HepG2 (cell line): Measurements from ENCODE around the gene TEKT5. TPM values are rescaled to one million over a fixed set of nuclear protein-coding genes. Genes with fewer than 3 reads are reported as not detected.
A peak's percentile ranks its signal among the peaks of the same experiment; 100 is the strongest.

Source experiments
- ATAD3A ChIP-seq: sonication (generic); formaldehyde crosslinking; IDR thresholded peaks from 2 replicates; pipeline ENCODE4 v1.4.0; 2020; ENCODE audit warnings: missing genetic modification reagents
- GLI4 ChIP-seq: sonication (generic); formaldehyde crosslinking; IDR thresholded peaks from 2 replicates; pipeline ENCODE4 v1.5.1; 2020; ENCODE audit warnings: missing genetic modification reagents, mild to moderate bottlenecking, moderate library complexity, borderline replicate concordance
- NFIC ChIP-seq: IDR thresholded peaks from 2 replicates; pipeline ENCODE4 v1.6.1; 2012; ENCODE audit warnings: mild to moderate bottlenecking, low read length, inconsistent platforms
- NRL ChIP-seq: sonication (generic); formaldehyde crosslinking; IDR thresholded peaks from 2 replicates; pipeline ENCODE4 v1.5.0; 2020; ENCODE audit warnings: missing genetic modification reagents, mild to moderate bottlenecking, moderate library complexity, borderline replicate concordance
- PHB2 ChIP-seq: fragments of 450-650 bp; IDR thresholded peaks from 2 replicates; pipeline ENCODE4 v1.6.1; 2018; ENCODE audit not compliant: partially characterized antibody
- RBFOX2 ChIP-seq: fragments of 200-400 bp; formaldehyde crosslinking; IDR thresholded peaks from 2 replicates; pipeline ENCODE4 v1.6.1; 2017; ENCODE audit warnings: low read depth, mild to moderate bottlenecking, low read length
- RCOR2 ChIP-seq: IDR thresholded peaks from 2 replicates; pipeline ENCODE4 v1.6.1; 2016; ENCODE audit warnings: missing biosample characterization, missing genetic modification reagents
- SAFB2 ChIP-seq: sonication (generic); formaldehyde crosslinking; IDR thresholded peaks from 2 replicates; pipeline ENCODE4 v1.5.1; 2020; ENCODE audit warnings: missing genetic modification reagents, low read depth, mild to moderate bottlenecking, borderline replicate concordance
- TSC22D2 ChIP-seq: sonication (generic); formaldehyde crosslinking; IDR thresholded peaks from 2 replicates; pipeline ENCODE4 v1.5.1; 2020; ENCODE audit warnings: missing genetic modification reagents, mild to moderate bottlenecking, borderline replicate concordance
- ZBTB7A ChIP-seq: sonication (generic); formaldehyde crosslinking; IDR thresholded peaks from 2 replicates; pipeline ENCODE4 v1.8.0; 2022; ENCODE audit warnings: mild to moderate bottlenecking, missing genetic modification reagents
- ZKSCAN8 ChIP-seq: IDR thresholded peaks from 2 replicates; pipeline ENCODE4 v1.6.1; 2016; ENCODE audit warnings: borderline replicate concordance, missing genetic modification reagents, missing compliant biosample characterization
- ZNF34 ChIP-seq: sonication (generic); formaldehyde crosslinking; IDR thresholded peaks from 2 replicates; pipeline ENCODE4 v1.4.0; 2020; ENCODE audit warnings: mild to moderate bottlenecking, missing genetic modification reagents, borderline replicate concordance
- ZNF543 ChIP-seq: sonication (generic); formaldehyde crosslinking; IDR thresholded peaks from 2 replicates; pipeline ENCODE4 v1.4.0; 2020; ENCODE audit warnings: mild to moderate bottlenecking, missing genetic modification reagents
- ZNF768 ChIP-seq: sonication (generic); formaldehyde crosslinking; IDR thresholded peaks from 2 replicates; pipeline ENCODE4 v1.4.0; 2020; ENCODE audit warnings: missing genetic modification reagents
- ZSCAN31 ChIP-seq: sonication (generic); formaldehyde crosslinking; IDR thresholded peaks from 2 replicates; pipeline ENCODE4 v1.5.0; 2020; ENCODE audit warnings: low read depth, mild to moderate bottlenecking, missing genetic modification reagents
- polyA plus RNA-seq, 8 experiments: library from polyadenylated mRNA; depleted of rRNA in 3 of 8; stranded (reverse) in 7 of 8; unstranded in 1 of 8; fragments of >200 nt; fragmentation: Illumina TruSeq in 4 of 8; extraction: Trizol in 4 of 8; gene quantifications; 2 replicates each; pipeline versions ENCODE4 v1.2.1 to v1.2.3, GENCODE V29; 2011 to 2016; ENCODE audit warnings: low read depth in 4 of 8, missing spikeins in 1 of 8, mixed read lengths in 1 of 8; ENCODE audit not compliant: insufficient read depth in 1 of 8
- total RNA-seq, 5 experiments: library from RNA; depleted of rRNA; stranded (reverse); fragments of >200 nt; fragmentation: Illumina TruSeq; extraction: Trizol; gene quantifications; 2 replicates each; pipeline ENCODE4 v1.2.3, GENCODE V29; 2016; ENCODE audit warnings: low read depth in 1 of 5
- TF ChIP-seq, protein P1 (sequence below): IDR thresholded peaks from 2 replicates; pipeline ENCODE4 v1.6.1; 2012; ENCODE audit warnings: inconsistent platforms
- TF ChIP-seq, protein P2 (sequence below): sonication (generic); formaldehyde crosslinking; IDR thresholded peaks from 2 replicates; pipeline ENCODE4 v1.4.0; 2020; ENCODE audit warnings: missing genetic modification reagents
- TF ChIP-seq, protein P3 (sequence below): sonication (generic); formaldehyde crosslinking; IDR thresholded peaks from 2 replicates; pipeline ENCODE4 v1.4.0; 2020; ENCODE audit warnings: missing genetic modification reagents
- TF ChIP-seq, protein P4 (sequence below): sonication (generic); formaldehyde crosslinking; IDR thresholded peaks from 2 replicates; pipeline ENCODE4 v1.5.1; 2020; ENCODE audit warnings: missing genetic modification reagents, mild to moderate bottlenecking, borderline replicate concordance
- TF ChIP-seq, protein P5 (sequence below): sonication (generic); formaldehyde crosslinking; conservative IDR thresholded peaks from 2 replicates; pipeline ENCODE4 v1.8.0; 2022; ENCODE audit warnings: mild to moderate bottlenecking, moderate library complexity, missing genetic modification reagents

TEKT5 gene
- total and polyA plus RNA-seq, 2 of the 13 experiments (the other 11 are each of a cell fraction or from before 2014, with no cell fraction given), result 0.16 TPM; not detected in 1

DNA sequence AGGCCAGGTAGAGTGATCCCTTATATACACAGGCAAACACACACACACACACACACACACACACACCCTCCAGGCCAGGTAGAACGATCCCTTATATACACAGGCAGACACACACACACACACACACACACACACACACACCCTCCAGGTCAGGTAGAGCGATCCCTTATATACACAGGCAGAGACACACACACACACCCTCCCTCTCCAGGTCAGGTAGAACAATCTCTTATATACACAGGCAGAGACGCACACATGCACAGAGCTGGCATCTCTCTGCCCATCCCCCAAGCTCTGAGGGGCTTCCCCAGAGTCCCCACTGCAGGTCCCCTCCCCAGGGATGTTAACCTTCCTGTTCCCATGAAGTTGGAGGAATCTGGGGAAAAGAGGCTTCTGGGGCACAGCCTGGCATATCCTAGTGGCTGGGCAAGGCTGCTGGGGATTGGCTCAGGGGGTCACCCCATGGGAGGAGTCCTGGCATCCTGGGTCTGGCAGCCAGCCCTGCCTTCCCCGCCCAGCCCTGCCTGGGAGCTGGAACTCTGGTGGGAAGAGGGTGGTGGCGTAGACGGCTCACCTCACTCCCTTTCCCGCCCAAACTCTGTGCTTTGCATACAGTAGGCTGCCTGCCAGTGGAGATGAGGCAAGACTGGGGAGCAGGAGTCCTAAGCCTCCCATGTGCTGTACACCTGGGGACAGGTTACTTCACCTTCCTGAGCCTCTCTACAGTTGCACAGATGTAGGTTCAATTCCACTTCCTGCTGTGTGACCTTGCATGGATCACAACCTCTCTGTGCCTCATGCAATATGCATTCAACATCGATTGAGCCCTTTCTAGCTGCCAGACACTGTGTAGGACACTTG, 41.8 kb downstream of the TEKT5 start (continued):
- TF ChIP-seq, protein P1, sequence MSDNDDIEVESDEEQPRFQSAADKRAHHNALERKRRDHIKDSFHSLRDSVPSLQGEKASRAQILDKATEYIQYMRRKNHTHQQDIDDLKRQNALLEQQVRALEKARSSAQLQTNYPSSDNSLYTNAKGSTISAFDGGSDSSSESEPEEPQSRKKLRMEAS, result peak; percentile 66; the same call in 1 of the 2 replicates
- TF ChIP-seq SAFB2 (CRISPR knock-in tag), result no peak
- TF ChIP-seq, protein P2, sequence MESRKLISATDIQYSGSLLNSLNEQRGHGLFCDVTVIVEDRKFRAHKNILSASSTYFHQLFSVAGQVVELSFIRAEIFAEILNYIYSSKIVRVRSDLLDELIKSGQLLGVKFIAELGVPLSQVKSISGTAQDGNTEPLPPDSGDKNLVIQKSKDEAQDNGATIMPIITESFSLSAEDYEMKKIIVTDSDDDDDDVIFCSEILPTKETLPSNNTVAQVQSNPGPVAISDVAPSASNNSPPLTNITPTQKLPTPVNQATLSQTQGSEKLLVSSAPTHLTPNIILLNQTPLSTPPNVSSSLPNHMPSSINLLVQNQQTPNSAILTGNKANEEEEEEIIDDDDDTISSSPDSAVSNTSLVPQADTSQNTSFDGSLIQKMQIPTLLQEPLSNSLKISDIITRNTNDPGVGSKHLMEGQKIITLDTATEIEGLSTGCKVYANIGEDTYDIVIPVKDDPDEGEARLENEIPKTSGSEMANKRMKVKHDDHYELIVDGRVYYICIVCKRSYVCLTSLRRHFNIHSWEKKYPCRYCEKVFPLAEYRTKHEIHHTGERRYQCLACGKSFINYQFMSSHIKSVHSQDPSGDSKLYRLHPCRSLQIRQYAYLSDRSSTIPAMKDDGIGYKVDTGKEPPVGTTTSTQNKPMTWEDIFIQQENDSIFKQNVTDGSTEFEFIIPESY (CRISPR knock-in tag), result peak; percentile 49
- TF ChIP-seq, protein P3, sequence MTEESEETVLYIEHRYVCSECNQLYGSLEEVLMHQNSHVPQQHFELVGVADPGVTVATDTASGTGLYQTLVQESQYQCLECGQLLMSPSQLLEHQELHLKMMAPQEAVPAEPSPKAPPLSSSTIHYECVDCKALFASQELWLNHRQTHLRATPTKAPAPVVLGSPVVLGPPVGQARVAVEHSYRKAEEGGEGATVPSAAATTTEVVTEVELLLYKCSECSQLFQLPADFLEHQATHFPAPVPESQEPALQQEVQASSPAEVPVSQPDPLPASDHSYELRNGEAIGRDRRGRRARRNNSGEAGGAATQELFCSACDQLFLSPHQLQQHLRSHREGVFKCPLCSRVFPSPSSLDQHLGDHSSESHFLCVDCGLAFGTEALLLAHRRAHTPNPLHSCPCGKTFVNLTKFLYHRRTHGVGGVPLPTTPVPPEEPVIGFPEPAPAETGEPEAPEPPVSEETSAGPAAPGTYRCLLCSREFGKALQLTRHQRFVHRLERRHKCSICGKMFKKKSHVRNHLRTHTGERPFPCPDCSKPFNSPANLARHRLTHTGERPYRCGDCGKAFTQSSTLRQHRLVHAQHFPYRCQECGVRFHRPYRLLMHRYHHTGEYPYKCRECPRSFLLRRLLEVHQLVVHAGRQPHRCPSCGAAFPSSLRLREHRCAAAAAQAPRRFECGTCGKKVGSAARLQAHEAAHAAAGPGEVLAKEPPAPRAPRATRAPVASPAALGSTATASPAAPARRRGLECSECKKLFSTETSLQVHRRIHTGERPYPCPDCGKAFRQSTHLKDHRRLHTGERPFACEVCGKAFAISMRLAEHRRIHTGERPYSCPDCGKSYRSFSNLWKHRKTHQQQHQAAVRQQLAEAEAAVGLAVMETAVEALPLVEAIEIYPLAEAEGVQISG (CRISPR knock-in tag), result peak; percentile 39; the same call in 1 of the 2 replicates
- 0 out of 2 replicates have a peak, but pooled peaks have one; percentile 9 for TF ChIP-seq ZNF34 (CRISPR knock-in tag)
- no peak for TF ChIP-seq NFIC
- 0 out of 2 replicates have a peak, but pooled peaks have one; percentile 7 for TF ChIP-seq ZBTB7A
- TF ChIP-seq NRL (CRISPR knock-in tag), result peak; percentile 81
- TF ChIP-seq RBFOX2, result no peak
- 0 out of 2 replicates have a peak, but pooled peaks have one; percentile 54 for TF ChIP-seq GLI4 (CRISPR knock-in tag)
- TF ChIP-seq, protein P4, sequence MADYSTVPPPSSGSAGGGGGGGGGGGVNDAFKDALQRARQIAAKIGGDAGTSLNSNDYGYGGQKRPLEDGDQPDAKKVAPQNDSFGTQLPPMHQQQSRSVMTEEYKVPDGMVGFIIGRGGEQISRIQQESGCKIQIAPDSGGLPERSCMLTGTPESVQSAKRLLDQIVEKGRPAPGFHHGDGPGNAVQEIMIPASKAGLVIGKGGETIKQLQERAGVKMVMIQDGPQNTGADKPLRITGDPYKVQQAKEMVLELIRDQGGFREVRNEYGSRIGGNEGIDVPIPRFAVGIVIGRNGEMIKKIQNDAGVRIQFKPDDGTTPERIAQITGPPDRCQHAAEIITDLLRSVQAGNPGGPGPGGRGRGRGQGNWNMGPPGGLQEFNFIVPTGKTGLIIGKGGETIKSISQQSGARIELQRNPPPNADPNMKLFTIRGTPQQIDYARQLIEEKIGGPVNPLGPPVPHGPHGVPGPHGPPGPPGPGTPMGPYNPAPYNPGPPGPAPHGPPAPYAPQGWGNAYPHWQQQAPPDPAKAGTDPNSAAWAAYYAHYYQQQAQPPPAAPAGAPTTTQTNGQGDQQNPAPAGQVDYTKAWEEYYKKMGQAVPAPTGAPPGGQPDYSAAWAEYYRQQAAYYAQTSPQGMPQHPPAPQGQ (CRISPR knock-in tag), result 0 out of 2 replicates have a peak, but pooled peaks have one; percentile 41
- no peak for TF ChIP-seq ATAD3A (CRISPR knock-in tag)
- TF ChIP-seq PHB2, result no peak
- TF ChIP-seq ZNF768 (CRISPR knock-in tag), result peak; percentile 100
- TF ChIP-seq RCOR2 (CRISPR knock-in tag), result peak; percentile 90; the same call in 1 of the 2 replicates
- TF ChIP-seq, protein P5, sequence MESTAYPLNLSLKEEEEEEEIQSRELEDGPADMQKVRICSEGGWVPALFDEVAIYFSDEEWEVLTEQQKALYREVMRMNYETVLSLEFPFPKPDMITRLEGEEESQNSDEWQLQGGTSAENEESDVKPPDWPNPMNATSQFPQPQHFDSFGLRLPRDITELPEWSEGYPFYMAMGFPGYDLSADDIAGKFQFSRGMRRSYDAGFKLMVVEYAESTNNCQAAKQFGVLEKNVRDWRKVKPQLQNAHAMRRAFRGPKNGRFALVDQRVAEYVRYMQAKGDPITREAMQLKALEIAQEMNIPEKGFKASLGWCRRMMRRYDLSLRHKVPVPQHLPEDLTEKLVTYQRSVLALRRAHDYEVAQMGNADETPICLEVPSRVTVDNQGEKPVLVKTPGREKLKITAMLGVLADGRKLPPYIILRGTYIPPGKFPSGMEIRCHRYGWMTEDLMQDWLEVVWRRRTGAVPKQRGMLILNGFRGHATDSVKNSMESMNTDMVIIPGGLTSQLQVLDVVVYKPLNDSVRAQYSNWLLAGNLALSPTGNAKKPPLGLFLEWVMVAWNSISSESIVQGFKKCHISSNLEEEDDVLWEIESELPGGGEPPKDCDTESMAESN, result no peak
- TF ChIP-seq ZKSCAN8, result peak; percentile 54; the same call in 1 of the 2 replicates
- no peak for TF ChIP-seq ZSCAN31 (CRISPR knock-in tag)
- 0 out of 2 replicates have a peak, but pooled peaks have one; percentile 17 for TF ChIP-seq ZNF543
- TF ChIP-seq TSC22D2 (CRISPR knock-in tag), result no peak
